ENCODE measurements around the gene HK1. TPM values are rescaled to one million over a fixed set of nuclear protein-coding genes. Genes with fewer than 3 reads are reported as not detected.

The HK1 gene
- total and polyA plus RNA-seq, 4 experiments from 2014 or later, result 68.6 to 156 (median 112) TPM

Other genes starting within 250 kb of the HK1 start
- gene SRGN, start 190.4 kb upstream of the HK1 start, total RNA-seq, result 100 to 1,000 TPM; 122 to 133 TPM
- gene SRGN, start 190.4 kb upstream of the HK1 start, polyA plus RNA-seq, result 100 to 1,000 TPM; 168 to 298 TPM
- 10 to 100 TPM; 31.7 to 35.9 TPM for gene VPS26A, start 154.3 kb upstream of the HK1 start, total RNA-seq
- gene VPS26A, start 154.3 kb upstream of the HK1 start, polyA plus RNA-seq, result 10 to 100 TPM; 34.7 to 37.4 TPM
- gene SUPV3L1, start 98.3 kb upstream of the HK1 start, total RNA-seq, result 10 to 100 TPM; 35.7 to 39.0 TPM
- 10 to 100 TPM; 14.2 to 21.5 TPM for gene SUPV3L1, start 98.3 kb upstream of the HK1 start, polyA plus RNA-seq
- gene HKDC1, start 58.2 kb upstream of the HK1 start, total RNA-seq, result 1 to 10 TPM; 3.5 TPM
- gene HKDC1, start 58.2 kb upstream of the HK1 start, polyA plus RNA-seq, result 1 to 10 TPM; 5.5 to 8.1 TPM
- under 1 TPM in 1 of 2 experiments, not detected in 1; 0.19 TPM for gene TACR2, start 138.4 kb downstream of the HK1 start, total RNA-seq
- gene TACR2, start 138.4 kb downstream of the HK1 start, polyA plus RNA-seq, result under 1 TPM in 1 of 2 donors, not detected in 1; 0.17 TPM
- gene TSPAN15, start 173.0 kb downstream of the HK1 start, total RNA-seq, result 1 to 10 TPM; 2.4 to 2.8 TPM
- gene TSPAN15, start 173.0 kb downstream of the HK1 start, polyA plus RNA-seq, result 10 to 100 TPM; 15.9 to 18.1 TPM